Right atrium auricular region (tissue), 2 donors: ENCODE measurements around the gene TSC22D2. TPM values are rescaled to one million over a fixed set of nuclear protein-coding genes. Genes with fewer than 3 reads are reported as not detected.

ENCODE experiments used
- DNase-seq: peaks from one replicate; pipeline ENCODE4 v3.0.0-alpha.2; 2019; ENCODE audit warnings: low spot score
- H3K27ac ChIP-seq, 2 donors: fragments of 200-600 bp; sonication (generic); 1 replicate in 1 of 2; 2 replicates in 1 of 2; pipeline ENCODE4 v1.5.1; 2016 to 2019
- H3K27me3 ChIP-seq, 2 donors: fragments of 200-600 bp; sonication (generic); one replicate each; pipeline versions ENCODE4 v1.5.1 to v1.6.0; 2017 to 2019
- H3K36me3 ChIP-seq: fragments of 200-600 bp; sonication (generic); one replicate; pipeline ENCODE4 v1.5.1; 2016
- H3K4me1 ChIP-seq, 2 donors: fragments of 200-600 bp; sonication (generic); one replicate each; pipeline versions ENCODE4 v1.5.1 to v1.6.0; 2017 to 2019
- H3K4me3 ChIP-seq, 2 donors: fragments of 200-600 bp; sonication (generic); 1 replicate in 1 of 2; 2 replicates in 1 of 2; pipeline ENCODE4 v1.5.1; 2017 to 2019; ENCODE audit warnings: mild to moderate bottlenecking in 1 of 2, moderate library complexity in 1 of 2
- H3K9me3 ChIP-seq, 2 donors: fragments of 200-600 bp; sonication (generic); one replicate each; pipeline ENCODE4 v1.5.1; 2019
- CTCF ChIP-seq, 2 donors: fragments of 200-600 bp; sonication (generic); IDR thresholded peaks; one replicate each; pipeline ENCODE4 v1.5.1; 2019; ENCODE audit warnings: antibody characterized with exemption in 2 of 2
- total RNA-seq, 2 donors: library from RNA; depleted of rRNA; stranded (reverse); fragments of >200 nt; gene quantifications; one replicate each; pipeline ENCODE4 v1.1.0, GENCODE V29; 2016

Gene TSC22D2
- total RNA-seq, 2 donors from 2014 or later = 18.1 to 23.5 TPM

GRCh38 chr3:150378301-150378748 lies 29.8 kb upstream of the TSC22D2 start:
- no peak for DNase-seq
- Histone ChIP-seq H3K27ac (no peak overlapping the region), H3K27me3 (no peaks in the 10 kb centered on the region), H3K4me1 (peaks cover 0 to 6% of the 10 kb centered on the region in 2 donors), H3K36me3 (no peaks in the 10 kb centered on the region), H3K4me3 (no peak overlapping the region), H3K9me3 (no peaks in the 10 kb centered on the region)
- no peak for TF ChIP-seq CTCF (IDR thresholded peaks at IDR 0.05)

- TF ChIP-seq CTCF (IDR thresholded peaks at IDR 0.05) = no peak
- H3K27me3 ChIP-seq = no peaks in the 10 kb centered on the region
- no peaks in the 10 kb centered on the region for H3K36me3 ChIP-seq
- H3K27ac ChIP-seq = no peak overlapping the region
- H3K9me3 ChIP-seq = no peaks in the 10 kb centered on the region
- no peak overlapping the region for H3K4me3 ChIP-seq
- H3K4me1 ChIP-seq = peaks cover 0 to 6% of the 10 kb centered on the region in 2 donors
- no peak for DNase-seq
Observed at GRCh38 chr3:150379469-150379868, 28.6 kb upstream of the TSC22D2 start.

GRCh38 chr3:150384296-150385212 lies 23.5 kb upstream of the TSC22D2 start:
- H3K4me3 ChIP-seq = no peak overlapping the region
- no peaks in the 10 kb centered on the region for H3K9me3 ChIP-seq
- H3K36me3 ChIP-seq = no peaks in the 10 kb centered on the region
- peak in 1 of 2 donors; percentile 21 for TF ChIP-seq CTCF (IDR thresholded peaks at IDR 0.05)
- H3K27me3 ChIP-seq = no peaks in the 10 kb centered on the region
- no peak for DNase-seq
- H3K27ac ChIP-seq = no peak overlapping the region
- no peaks in the 10 kb centered on the region for H3K4me1 ChIP-seq

- Histone ChIP-seq H3K9me3 (no peaks in the 10 kb centered on the region), H3K4me3 (no peak overlapping the region), H3K36me3 (no peaks in the 10 kb centered on the region), H3K4me1 (no peaks in the 10 kb centered on the region), H3K27ac (no peak overlapping the region), H3K27me3 (no peaks in the 10 kb centered on the region)
- no peak for TF ChIP-seq CTCF (IDR thresholded peaks at IDR 0.05)
- no peak for DNase-seq
Observed at GRCh38 chr3:150385296-150386242, 22.5 kb upstream of the TSC22D2 start.

- H3K36me3 ChIP-seq = no peaks in the 10 kb centered on the region
- H3K4me1 ChIP-seq = no peaks in the 10 kb centered on the region
- TF ChIP-seq CTCF (IDR thresholded peaks at IDR 0.05) = no peak
- no peak overlapping the region for H3K27ac ChIP-seq
- no peak for DNase-seq
- no peaks in the 10 kb centered on the region for H3K27me3 ChIP-seq
- H3K9me3 ChIP-seq = no peaks in the 10 kb centered on the region
- no peak overlapping the region for H3K4me3 ChIP-seq
Observed at GRCh38 chr3:150388498-150389418, 19.3 kb upstream of the TSC22D2 start.
